CD4-positive, alpha-beta T cell treated with Interleukin-21 for 1 hour (primary cell): ENCODE results near the gene MLIP.
"Not testable (repeated sequence)": the region's sequence is repeated elsewhere in the genome, so short reads cannot be mapped to it uniquely, and the experiment has no call there.

ENCODE experiments used
- DNase-seq: peaks from one replicate; pipeline ENCODE4 v3.0.0-alpha.2; 2020

MLIP gene

DNA sequence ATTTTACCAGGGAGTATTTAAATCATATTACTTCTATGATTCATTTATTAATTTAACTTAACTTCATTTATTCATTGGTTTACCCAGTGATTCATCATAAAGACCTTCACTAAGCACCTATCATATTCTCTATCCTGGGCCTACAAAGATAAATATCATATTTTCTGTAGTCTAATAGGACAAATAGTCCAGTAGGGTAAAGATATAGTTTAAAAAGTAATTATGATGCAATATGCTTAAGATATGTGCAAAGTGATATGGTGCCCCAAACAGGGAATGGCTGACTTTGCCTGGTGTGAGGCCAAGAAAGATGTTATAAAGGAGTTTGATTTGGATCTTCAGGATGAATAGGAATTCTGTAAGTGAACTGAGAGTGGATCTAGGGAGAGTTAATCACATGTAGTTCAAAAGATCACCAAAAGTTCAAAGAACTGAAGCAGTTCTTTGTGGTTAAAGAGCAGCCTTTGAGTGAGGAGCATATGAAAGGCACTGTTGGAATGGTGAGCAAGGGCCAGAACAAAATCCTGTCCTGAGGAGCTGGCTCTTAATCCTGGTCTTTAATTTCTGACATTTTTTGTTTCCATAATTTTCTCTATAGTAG is 45.5 kb downstream of the MLIP start:
- no peak for DNase-seq

DNA sequence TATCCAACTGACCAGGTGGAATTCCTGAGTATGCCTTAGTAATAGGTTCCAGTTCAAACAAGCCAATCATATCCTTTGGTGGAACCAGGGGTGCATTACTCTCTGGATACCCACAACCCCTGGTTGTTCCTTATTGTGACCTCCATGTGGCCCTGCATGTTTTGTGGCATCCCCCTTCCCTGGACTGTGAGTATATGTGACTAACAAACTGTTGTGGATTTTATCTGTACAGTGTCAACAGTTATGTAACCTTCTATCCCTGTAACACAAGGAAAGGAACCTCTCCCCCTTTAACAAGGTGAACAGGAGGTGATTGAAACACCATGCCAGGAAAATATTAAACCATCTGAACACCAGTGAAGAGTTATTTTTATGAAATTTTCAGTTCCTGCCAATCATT is 46.2 kb downstream of the MLIP start:
- DNase-seq: no peak

- no peak for DNase-seq
Observed at GRCh38 chr6:54173089-54173488, 61.8 kb downstream of the MLIP start.

DNA sequence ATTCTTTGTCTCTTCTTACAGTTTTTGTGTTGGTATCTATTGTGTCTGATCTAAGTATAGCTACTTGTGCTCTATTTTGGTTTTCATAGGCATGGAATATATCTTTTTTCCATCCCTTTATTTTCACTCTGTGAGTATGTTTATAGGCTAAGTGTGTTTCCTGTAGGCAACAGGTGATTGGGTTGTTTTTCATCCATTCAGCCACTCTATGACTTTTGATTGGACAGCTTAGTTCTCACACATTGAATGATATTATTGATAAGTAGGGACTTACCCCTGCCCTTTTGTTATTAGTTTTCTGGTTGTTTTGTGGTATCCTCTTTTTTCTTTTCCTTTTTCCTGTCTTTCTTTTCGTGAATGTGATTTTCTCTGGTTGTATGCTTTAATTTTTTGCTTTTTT is 67.9 kb downstream of the MLIP start:
- DNase-seq: no peak

GRCh38 chr6:54183616-54184015 is 72.4 kb downstream of the MLIP start:
- DNase-seq: no peak

GRCh38 chr6:54185885-54186284 is 74.6 kb downstream of the MLIP start:
- no peak for DNase-seq

DNA sequence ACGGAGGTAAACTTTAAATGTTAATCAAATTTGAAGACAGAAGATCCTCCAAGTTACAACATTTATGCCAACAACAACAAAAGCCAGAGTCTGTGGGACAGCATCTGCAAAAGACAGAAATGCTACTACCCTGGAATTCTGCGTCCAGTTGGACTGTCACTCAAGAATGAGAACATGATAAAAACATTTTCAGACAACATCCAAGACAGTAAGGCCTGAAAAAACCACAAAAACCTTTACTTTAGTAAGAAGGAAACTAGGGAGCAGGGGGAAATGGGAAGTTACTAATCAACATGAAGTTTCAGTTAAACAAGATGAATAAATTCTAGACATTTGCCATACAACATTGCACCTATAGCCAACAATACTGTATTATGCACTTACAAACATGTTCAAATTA is 77.6 kb downstream of the MLIP start:
- no peak for DNase-seq

DNA sequence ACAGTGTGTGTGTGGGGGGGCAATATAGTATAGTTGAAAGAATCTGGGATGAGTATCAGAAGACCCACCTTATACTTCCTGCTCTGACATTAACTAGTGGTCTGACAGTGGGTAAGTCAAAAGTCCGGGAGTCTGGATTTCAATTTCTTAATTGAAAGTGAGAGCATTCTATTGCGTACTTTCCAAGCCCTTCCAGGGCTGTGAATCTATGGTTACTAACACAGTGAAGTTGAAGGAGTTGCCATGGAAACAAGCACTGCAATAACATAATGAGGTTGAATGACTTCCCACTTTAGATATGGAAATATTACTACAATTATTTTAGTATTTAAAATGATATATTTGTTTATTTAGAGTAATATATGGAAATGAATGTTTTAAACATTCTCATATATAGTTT is 80.2 kb downstream of the MLIP start:
- DNase-seq: no peak

GRCh38 chr6:54192993-54193392 is 81.8 kb downstream of the MLIP start:
- no peak for DNase-seq

GRCh38 chr6:54193560-54193959 is 82.3 kb downstream of the MLIP start:
- no peak for DNase-seq

DNA sequence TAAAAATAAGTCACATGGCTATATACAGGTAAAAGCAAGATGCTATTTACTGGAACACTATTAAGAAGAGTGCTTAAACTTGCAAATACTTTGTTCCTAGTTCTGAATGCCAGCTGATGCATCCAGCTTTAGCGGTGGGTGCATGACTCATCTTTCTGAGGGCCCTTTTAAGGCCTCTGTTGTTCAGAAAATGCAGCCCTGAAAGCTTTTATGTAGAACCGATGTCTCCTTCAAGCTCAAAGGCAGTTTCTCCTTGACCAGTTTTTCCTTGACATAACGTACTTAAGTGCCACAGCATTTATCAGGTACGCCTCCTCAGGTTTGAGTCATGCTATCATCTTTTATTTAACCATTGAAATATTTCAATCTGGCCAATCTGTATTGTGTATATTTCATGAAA is 82.8 kb downstream of the MLIP start:
- DNase-seq: no peak

- no peak for DNase-seq
Observed at GRCh38 chr6:54195637-54196036, 84.4 kb downstream of the MLIP start.

GRCh38 chr6:54196905-54197304 is 85.7 kb downstream of the MLIP start:
- DNase-seq: no peak

DNA sequence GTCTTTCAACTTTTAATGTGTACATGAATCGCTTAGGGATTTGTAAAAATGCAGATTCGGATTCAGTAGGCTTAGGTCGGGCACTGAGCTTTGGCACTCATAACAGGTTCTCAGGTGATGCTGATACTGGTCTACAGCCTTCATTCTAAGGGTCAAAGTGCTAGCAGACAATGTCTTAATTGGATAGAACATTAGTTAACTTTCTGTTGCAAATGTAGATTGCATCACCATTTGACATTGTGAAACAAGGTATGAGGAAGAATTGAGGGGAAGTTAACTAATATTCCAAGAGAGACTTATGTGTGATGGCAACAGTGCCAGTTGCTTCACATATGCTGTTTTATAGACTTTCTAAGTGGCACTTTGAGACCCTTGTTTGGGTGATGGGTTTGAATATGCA is 86.9 kb downstream of the MLIP start:
- DNase-seq: no peak

DNA sequence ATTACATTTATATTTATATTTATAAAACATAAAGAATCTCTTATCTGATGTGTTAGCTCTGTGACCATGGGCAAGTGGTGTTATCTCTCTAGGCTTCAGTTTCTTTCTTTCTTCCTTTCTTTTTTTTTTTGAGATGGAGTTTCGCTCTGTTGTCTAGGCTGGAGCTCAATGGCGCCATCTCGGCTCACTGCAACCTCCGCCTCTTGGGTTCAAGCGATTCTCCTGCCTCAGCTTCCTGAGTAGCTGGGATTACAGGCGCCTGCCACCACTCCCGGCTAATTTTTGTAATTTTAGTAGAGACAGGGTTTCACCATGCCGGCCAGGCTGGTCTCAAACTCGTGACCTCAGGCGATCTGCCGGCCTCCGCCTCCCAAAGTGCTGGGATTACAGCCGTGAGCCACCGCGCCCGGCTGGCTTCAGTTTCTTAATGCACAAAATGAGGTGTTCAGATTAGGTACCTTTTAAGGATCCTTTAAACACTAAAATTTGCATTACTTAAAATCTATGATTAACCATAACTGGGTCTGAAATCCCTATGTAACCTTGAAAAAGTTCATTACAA is 92.3 kb downstream of the MLIP start:
- not testable (repeated sequence) for DNase-seq

- DNase-seq: no peak
Observed at GRCh38 chr6:54204921-54205591, 93.8 kb downstream of the MLIP start.

DNA sequence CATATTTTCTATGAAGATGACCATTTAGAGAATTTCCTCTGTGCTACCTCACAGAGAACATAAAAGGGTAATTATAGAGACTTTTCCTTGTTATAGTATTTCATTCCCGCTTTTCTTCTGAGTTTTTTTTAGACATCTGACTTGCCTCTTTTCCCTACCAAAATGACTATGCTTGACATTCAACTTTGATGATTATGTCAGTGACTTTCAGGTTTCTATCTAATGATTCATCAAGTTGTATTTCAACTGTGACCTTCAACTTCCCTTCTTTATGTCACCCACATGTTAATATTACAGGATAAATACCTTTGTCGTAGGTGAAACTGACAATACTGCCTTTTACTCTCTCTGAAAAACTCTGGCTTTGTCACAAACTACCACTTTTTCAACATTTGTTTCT is 95.3 kb downstream of the MLIP start:
- no peak for DNase-seq

- DNase-seq: not testable (repeated sequence)
Observed at GRCh38 chr6:54209983-54210382, 98.7 kb downstream of the MLIP start.

GRCh38 chr6:54214286-54214685 is 103.0 kb downstream of the MLIP start:
- no peak for DNase-seq

GRCh38 chr6:54216336-54216735 is 105.1 kb downstream of the MLIP start:
- DNase-seq: no peak

DNA sequence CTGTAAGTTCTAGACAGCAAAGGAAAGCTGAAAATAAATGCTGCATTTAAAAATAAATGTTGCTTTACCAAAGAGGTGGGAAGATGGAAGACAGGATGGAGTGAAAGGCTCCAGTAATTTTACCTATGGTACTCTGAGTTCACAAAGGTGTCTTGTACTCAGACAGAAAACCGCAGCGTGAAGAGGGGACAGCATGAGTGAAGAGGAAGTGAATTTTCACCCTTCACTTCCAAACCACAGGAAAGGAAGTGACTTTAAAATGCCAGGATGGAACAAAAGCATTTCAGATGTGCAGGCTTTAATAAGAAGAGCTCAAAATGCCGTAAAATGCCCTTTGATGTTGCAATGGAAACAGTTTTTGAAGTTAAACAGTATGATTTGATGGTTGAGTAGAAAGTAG is 105.8 kb downstream of the MLIP start:
- no peak for DNase-seq

- DNase-seq: no peak
Observed at GRCh38 chr6:54222217-54222616, 111.0 kb downstream of the MLIP start.

DNA sequence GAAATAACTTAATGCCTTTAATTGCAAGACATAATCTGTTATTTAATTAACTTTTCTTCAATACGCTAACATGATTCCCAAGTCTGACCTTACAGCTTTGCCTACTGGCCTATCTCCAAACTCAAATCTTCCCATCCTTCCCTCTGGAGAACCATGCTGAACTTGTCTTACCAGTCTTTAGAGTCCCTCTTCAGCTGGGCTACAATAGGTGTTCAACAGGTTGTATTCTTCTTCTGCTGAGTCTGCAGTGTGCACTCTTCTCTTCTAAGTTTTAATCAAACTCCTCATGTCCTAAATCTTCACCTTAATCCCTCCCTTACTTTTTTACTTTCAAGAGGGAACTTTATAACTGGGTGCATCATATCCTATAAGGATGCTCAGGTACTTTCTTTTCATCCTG is 121.5 kb downstream of the MLIP start:
- DNase-seq: no peak

- no peak for DNase-seq
Observed at GRCh38 chr6:54234539-54234938, 123.3 kb downstream of the MLIP start.

GRCh38 chr6:54236984-54237383 is 125.7 kb downstream of the MLIP start:
- DNase-seq: no peak
